ENCODE results near the gene HLCS. TPM values are rescaled to one million over a fixed set of nuclear protein-coding genes. Genes with fewer than 3 reads are reported as not detected.

HLCS gene
- polyA plus RNA-seq, 1 donor from 2014 or later: 10.7 TPM

GRCh38 chr21:36719614-36720013 lies 246.9 kb downstream of the HLCS start:
- H3K9me3 Mint-ChIP-seq: peaks cover 0 to 2% (median 0%) of the 10 kb centered on the region in 3 donors

GRCh38 chr21:36718951-36719501 lies 247.4 kb downstream of the HLCS start:
- no peaks in the 10 kb centered on the region for H3K4me1 Mint-ChIP-seq
- H3K4me3 Mint-ChIP-seq: no peak overlapping the region
- peaks cover 13% of the 10 kb centered on the region for H3K27me3 Mint-ChIP-seq
- no peak overlapping the region for H3K27ac Mint-ChIP-seq
- no peaks in the 10 kb centered on the region for H3K36me3 Mint-ChIP-seq
- peaks cover 0 to 2% (median 0%) of the 10 kb centered on the region in 3 donors for H3K9me3 Mint-ChIP-seq

More at GRCh38 chr21:36719614-36720013, 246.9 kb downstream of the HLCS start:
- H3K27ac Mint-ChIP-seq: no peak overlapping the region
- H3K4me3 Mint-ChIP-seq: peak overlapping the region in 1 of 4 donors; percentile 79
- H3K36me3 Mint-ChIP-seq: no peaks in the 10 kb centered on the region
- H3K27me3 Mint-ChIP-seq: peaks cover 13% of the 10 kb centered on the region
- no peaks in the 10 kb centered on the region for H3K4me1 Mint-ChIP-seq

GRCh38 chr21:36717976-36718375 lies 248.5 kb downstream of the HLCS start:
- Mint-ChIP-seq H3K9me3 (peaks cover 0 to 2% (median 0%) of the 10 kb centered on the region in 3 donors), H3K4me3 (no peak overlapping the region), H3K4me1 (no peaks in the 10 kb centered on the region), H3K27ac (no peak overlapping the region), H3K36me3 (no peaks in the 10 kb centered on the region), H3K27me3 (peaks cover 16% of the 10 kb centered on the region)

- H3K4me3 Mint-ChIP-seq: no peak overlapping the region
- H3K9me3 Mint-ChIP-seq: peaks cover 0 to under 1% (median 0%) of the 10 kb centered on the region in 3 donors
Observed at GRCh38 chr21:36716836-36717235, 249.6 kb downstream of the HLCS start.

GRCh38 chr21:36716387-36716786 lies 250.1 kb downstream of the HLCS start:
- H3K9me3 Mint-ChIP-seq: no peaks in the 10 kb centered on the region
- H3K36me3 Mint-ChIP-seq: no peaks in the 10 kb centered on the region
- no peaks in the 10 kb centered on the region for H3K4me1 Mint-ChIP-seq
- no peak overlapping the region for H3K4me3 Mint-ChIP-seq
- H3K27me3 Mint-ChIP-seq: peaks cover 21% of the 10 kb centered on the region
- no peak overlapping the region for H3K27ac Mint-ChIP-seq

More at GRCh38 chr21:36716836-36717235, 249.6 kb downstream of the HLCS start:
- Mint-ChIP-seq H3K27me3 (peaks cover 21% of the 10 kb centered on the region), H3K36me3 (no peaks in the 10 kb centered on the region), H3K27ac (no peak overlapping the region), H3K4me1 (no peaks in the 10 kb centered on the region)

GRCh38 chr21:36713746-36714145 lies 252.7 kb downstream of the HLCS start:
- Mint-ChIP-seq H3K4me1 (peaks cover 0 to 7% (median 3%) of the 10 kb centered on the region in 3 donors), H3K9me3 (no peaks in the 10 kb centered on the region), H3K27ac (no peak overlapping the region), H3K27me3 (peaks cover 32% of the 10 kb centered on the region), H3K4me3 (no peak overlapping the region), H3K36me3 (no peaks in the 10 kb centered on the region)

- peak overlapping the region in 1 of 4 donors; percentile 57 for H3K4me3 Mint-ChIP-seq
- H3K4me1 Mint-ChIP-seq: peaks cover 7 to 12% (median 7%) of the 10 kb centered on the region in 3 donors
- H3K27ac Mint-ChIP-seq: no peak overlapping the region
- peaks cover 3% of the 10 kb centered on the region for H3K36me3 Mint-ChIP-seq
- peaks cover 54% of the 10 kb centered on the region for H3K27me3 Mint-ChIP-seq
- H3K9me3 Mint-ChIP-seq: no peaks in the 10 kb centered on the region
Observed at GRCh38 chr21:36710729-36711048, 255.8 kb downstream of the HLCS start.

GRCh38 chr21:36709868-36710728 lies 256.4 kb downstream of the HLCS start:
- peaks cover 7 to 16% (median 7%) of the 10 kb centered on the region in 3 donors for H3K4me1 Mint-ChIP-seq
- peaks cover 60% of the 10 kb centered on the region for H3K27me3 Mint-ChIP-seq
- H3K9me3 Mint-ChIP-seq: no peaks in the 10 kb centered on the region
- H3K4me3 Mint-ChIP-seq: peak overlapping the region in 2 of 4 donors; percentile 64 to 65
- peaks cover 3% of the 10 kb centered on the region for H3K36me3 Mint-ChIP-seq
- H3K27ac Mint-ChIP-seq: no peak overlapping the region

- H3K36me3 Mint-ChIP-seq: peaks cover 3% of the 10 kb centered on the region
- peak overlapping the region in 2 of 4 donors; percentile 64 to 65 for H3K4me3 Mint-ChIP-seq
- no peaks in the 10 kb centered on the region for H3K9me3 Mint-ChIP-seq
- H3K27ac Mint-ChIP-seq: no peak overlapping the region
- peaks cover 7 to 16% (median 7%) of the 10 kb centered on the region in 3 donors for H3K4me1 Mint-ChIP-seq
- H3K27me3 Mint-ChIP-seq: peaks cover 61% of the 10 kb centered on the region
Observed at GRCh38 chr21:36709030-36709867, 257.2 kb downstream of the HLCS start.

GRCh38 chr21:36708286-36709029 lies 258.0 kb downstream of the HLCS start:
- Mint-ChIP-seq H3K9me3 (no peaks in the 10 kb centered on the region), H3K27me3 (peaks cover 69% of the 10 kb centered on the region), H3K4me3 (no peak overlapping the region), H3K36me3 (peaks cover 3% of the 10 kb centered on the region), H3K4me1 (peaks cover 7 to 16% (median 7%) of the 10 kb centered on the region in 3 donors), H3K27ac (peak overlapping the region in 1 of 3 donors; percentile 73)

- no peak overlapping the region for H3K4me3 Mint-ChIP-seq
Observed at GRCh38 chr21:36707763-36708285, 258.6 kb downstream of the HLCS start.

GRCh38 chr21:36706951-36707762 lies 259.3 kb downstream of the HLCS start:
- no peak overlapping the region for H3K27ac Mint-ChIP-seq
- peaks cover 0 to 2% (median 0%) of the 10 kb centered on the region in 3 donors for H3K9me3 Mint-ChIP-seq
- H3K4me1 Mint-ChIP-seq: peaks cover 7 to 16% (median 7%) of the 10 kb centered on the region in 3 donors
- peaks cover 75% of the 10 kb centered on the region for H3K27me3 Mint-ChIP-seq
- peak overlapping the region in 1 of 4 donors; percentile 43 for H3K4me3 Mint-ChIP-seq
- H3K36me3 Mint-ChIP-seq: peaks cover 3% of the 10 kb centered on the region

More at GRCh38 chr21:36707763-36708285, 258.6 kb downstream of the HLCS start:
- peaks cover 7 to 16% (median 7%) of the 10 kb centered on the region in 3 donors for H3K4me1 Mint-ChIP-seq
- H3K27ac Mint-ChIP-seq: no peak overlapping the region
- H3K36me3 Mint-ChIP-seq: peaks cover 3% of the 10 kb centered on the region
- peaks cover 0 to 2% (median 0%) of the 10 kb centered on the region in 3 donors for H3K9me3 Mint-ChIP-seq
- H3K27me3 Mint-ChIP-seq: peaks cover 71% of the 10 kb centered on the region

GRCh38 chr21:36706482-36706852 lies 260.0 kb downstream of the HLCS start:
- peaks cover 7 to 18% (median 9%) of the 10 kb centered on the region in 3 donors for H3K4me1 Mint-ChIP-seq
- peaks cover 0 to 2% (median 0%) of the 10 kb centered on the region in 3 donors for H3K9me3 Mint-ChIP-seq
- peaks cover 3% of the 10 kb centered on the region for H3K36me3 Mint-ChIP-seq
- H3K4me3 Mint-ChIP-seq: peak overlapping the region in 2 of 4 donors; percentile 6 to 82
- no peak overlapping the region for H3K27ac Mint-ChIP-seq
- H3K27me3 Mint-ChIP-seq: peaks cover 78% of the 10 kb centered on the region
